AG09309 (cell line): ENCODE measurements around the gene GPR152.
"Not testable (repeated sequence)": the region's sequence is repeated elsewhere in the genome, so short reads cannot be mapped to it uniquely, and the experiment has no call there.

ENCODE experiments used
- DNase-seq: peaks from one replicate; pipeline ENCODE4 v3.0.0-alpha.2; 2010; ENCODE audit warnings: low read depth
- H3K4me3 ChIP-seq: 2 replicates; pipeline ENCODE4 v1.5.1; 2011; ENCODE audit warnings: mild to moderate bottlenecking, low read depth, low read length, moderate library complexity; ENCODE audit not compliant: control insufficient read depth
- CTCF ChIP-seq: IDR thresholded peaks from 2 replicates; pipeline ENCODE4 v1.5.1; 2011; ENCODE audit warnings: mild to moderate bottlenecking, low read depth, low read length, inconsistent platforms; ENCODE audit not compliant: insufficient read depth, control insufficient read depth; ENCODE audit errors: missing control alignments

The GPR152 gene

GRCh38 chr11:67432655-67433349 is 19.7 kb downstream of the GPR152 start:
- no peak for TF ChIP-seq CTCF
- no peak overlapping the region for H3K4me3 ChIP-seq
- no peak for DNase-seq

- TF ChIP-seq CTCF = no peak
Measured at GRCh38 chr11:67431346-67432249, 20.9 kb downstream of the GPR152 start.

GRCh38 chr11:67429722-67430121 is 22.8 kb downstream of the GPR152 start:
- no peak overlapping the region for H3K4me3 ChIP-seq
- no peak for TF ChIP-seq CTCF
- DNase-seq = no peak

More at GRCh38 chr11:67431346-67432249, 20.9 kb downstream of the GPR152 start:
- no peak overlapping the region for H3K4me3 ChIP-seq
- no peak for DNase-seq

- DNase-seq = no peak
- no peak for TF ChIP-seq CTCF
- peak overlapping the region; percentile 91 for H3K4me3 ChIP-seq
Measured at GRCh38 chr11:67429038-67429668, 23.4 kb downstream of the GPR152 start.

- peak within 1 kb of the TSS; percentile 91 for H3K4me3 ChIP-seq
- no peak for TF ChIP-seq CTCF
- peak; percentile 88 for DNase-seq
Measured at GRCh38 chr11:67428052-67429001, 24.2 kb downstream of the GPR152 start, which contains the start of gene RPS6KB2. TSS of gene RPS6KB2 (plus strand) at chr11:67428494. CDS start at chr11:67428546, 52 bp downstream.

- not testable (repeated sequence) for DNase-seq
- H3K4me3 ChIP-seq = peak overlapping the region; percentile 91
Measured at GRCh38 chr11:67427364-67427859, 25.1 kb downstream of the GPR152 start.
